Measurements from ENCODE around the gene COL4A1.

COL4A1 gene

DNA sequence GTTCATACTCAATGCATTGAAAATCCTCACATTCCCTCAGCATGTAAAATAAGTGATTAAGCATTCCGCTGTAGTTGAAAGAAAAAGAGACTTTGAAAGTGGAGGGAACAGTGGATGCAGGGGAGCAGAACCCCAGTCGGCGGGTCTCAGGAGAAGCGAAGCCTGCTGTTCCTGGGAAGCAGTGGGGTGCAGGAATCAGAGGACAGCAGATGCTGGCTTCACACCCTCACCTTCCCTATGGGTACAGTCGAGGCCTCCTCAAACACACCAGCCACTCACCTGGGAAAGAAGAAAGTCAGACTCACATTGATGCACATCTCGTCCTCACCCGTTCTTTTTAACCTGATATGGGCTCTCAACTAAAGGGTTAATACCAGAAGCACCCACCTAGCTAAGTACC, 38.3 kb upstream of the COL4A1 start:
- Histone ChIP-seq H2AFZ (ENCODE audit: low read length) (no peak overlapping the region), H4K20me1 (ENCODE audit: insufficient read depth, low read length, poor library complexity, severe bottlenecking) (no peaks in the 10 kb centered on the region), H3K4me1 (ENCODE audit: insufficient read depth, low read length, poor library complexity, severe bottlenecking) (peaks cover 6% of the 10 kb centered on the region), H3K9ac (ENCODE audit: low read depth, low read length, poor library complexity, severe bottlenecking) (no peak overlapping the region), H3K9me2 (replicated peaks; ENCODE audit: low read depth, low read length) (no peaks in the 10 kb centered on the region), H3K9me3 (ENCODE audit: insufficient read depth, low read depth, low read length) (no peaks in the 10 kb centered on the region), H3K36me3 (ENCODE audit: insufficient read depth, low read length) (no peaks in the 10 kb centered on the region), H3K4me3 (ENCODE audit: low read length, poor library complexity, severe bottlenecking) (no peak overlapping the region), H3K79me2 (ENCODE audit: insufficient read depth, low read length) (no peaks in the 10 kb centered on the region), H3F3A (ENCODE audit: low read depth) (no peaks in the 10 kb centered on the region), H3K4me2 (ENCODE audit: low read depth, low read length, poor library complexity, severe bottlenecking) (no peak overlapping the region), H3K27me3 (ENCODE audit: insufficient read depth, low read length, poor library complexity, severe bottlenecking) (no peaks in the 10 kb centered on the region)
- TF ChIP-seq, protein P1, sequence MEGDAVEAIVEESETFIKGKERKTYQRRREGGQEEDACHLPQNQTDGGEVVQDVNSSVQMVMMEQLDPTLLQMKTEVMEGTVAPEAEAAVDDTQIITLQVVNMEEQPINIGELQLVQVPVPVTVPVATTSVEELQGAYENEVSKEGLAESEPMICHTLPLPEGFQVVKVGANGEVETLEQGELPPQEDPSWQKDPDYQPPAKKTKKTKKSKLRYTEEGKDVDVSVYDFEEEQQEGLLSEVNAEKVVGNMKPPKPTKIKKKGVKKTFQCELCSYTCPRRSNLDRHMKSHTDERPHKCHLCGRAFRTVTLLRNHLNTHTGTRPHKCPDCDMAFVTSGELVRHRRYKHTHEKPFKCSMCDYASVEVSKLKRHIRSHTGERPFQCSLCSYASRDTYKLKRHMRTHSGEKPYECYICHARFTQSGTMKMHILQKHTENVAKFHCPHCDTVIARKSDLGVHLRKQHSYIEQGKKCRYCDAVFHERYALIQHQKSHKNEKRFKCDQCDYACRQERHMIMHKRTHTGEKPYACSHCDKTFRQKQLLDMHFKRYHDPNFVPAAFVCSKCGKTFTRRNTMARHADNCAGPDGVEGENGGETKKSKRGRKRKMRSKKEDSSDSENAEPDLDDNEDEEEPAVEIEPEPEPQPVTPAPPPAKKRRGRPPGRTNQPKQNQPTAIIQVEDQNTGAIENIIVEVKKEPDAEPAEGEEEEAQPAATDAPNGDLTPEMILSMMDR (conservative IDR thresholded peaks at IDR 0.05; ENCODE audit: low read length), result no peak
- TF ChIP-seq EZH2phosphoT487 (IDR thresholded peaks at IDR 0.05; ENCODE audit: borderline replicate concordance), result no peak

DNA sequence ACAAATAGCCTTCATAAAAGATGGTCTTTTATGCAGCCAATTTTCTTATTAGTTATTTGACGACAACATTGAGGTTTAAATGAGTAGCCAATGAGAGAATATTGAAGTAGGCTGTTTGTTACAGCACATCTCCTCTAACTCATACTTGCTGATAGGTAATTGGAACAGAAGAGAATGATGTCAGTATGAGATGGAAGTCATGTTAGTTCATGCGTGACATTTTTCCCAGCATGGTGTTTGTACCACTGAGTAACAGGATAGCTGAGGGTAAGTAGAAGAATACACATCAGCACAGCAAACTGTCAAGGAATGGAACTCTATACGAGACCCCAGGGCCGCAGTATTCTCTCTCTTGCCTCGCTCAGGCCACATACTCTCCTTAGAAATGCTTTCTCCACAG, 37.4 kb upstream of the COL4A1 start:
- H3K4me3 ChIP-seq (ENCODE audit: low read length, poor library complexity, severe bottlenecking), result no peak overlapping the region
- no peaks in the 10 kb centered on the region for H4K20me1 ChIP-seq (ENCODE audit: insufficient read depth, low read length, poor library complexity, severe bottlenecking)
- no peak overlapping the region for H3K4me2 ChIP-seq (ENCODE audit: low read depth, low read length, poor library complexity, severe bottlenecking)
- no peaks in the 10 kb centered on the region for H3F3A ChIP-seq (ENCODE audit: low read depth)
- no peak overlapping the region for H3K9ac ChIP-seq (ENCODE audit: low read depth, low read length, poor library complexity, severe bottlenecking)
- H3K9me3 ChIP-seq (ENCODE audit: insufficient read depth, low read depth, low read length), result no peaks in the 10 kb centered on the region
- TF ChIP-seq, protein P1 (conservative IDR thresholded peaks at IDR 0.05; ENCODE audit: low read length), result no peak
- TF ChIP-seq EZH2phosphoT487 (IDR thresholded peaks at IDR 0.05; ENCODE audit: borderline replicate concordance), result no peak
- H3K4me1 ChIP-seq (ENCODE audit: insufficient read depth, low read length, poor library complexity, severe bottlenecking), result peaks cover 8% of the 10 kb centered on the region
- no peak overlapping the region for H2AFZ ChIP-seq (ENCODE audit: low read length)
- no peaks in the 10 kb centered on the region for H3K27me3 ChIP-seq (ENCODE audit: insufficient read depth, low read length, poor library complexity, severe bottlenecking)
- no peaks in the 10 kb centered on the region for H3K9me2 ChIP-seq (replicated peaks; ENCODE audit: low read depth, low read length)
- no peaks in the 10 kb centered on the region for H3K36me3 ChIP-seq (ENCODE audit: insufficient read depth, low read length)
- no peaks in the 10 kb centered on the region for H3K79me2 ChIP-seq (ENCODE audit: insufficient read depth, low read length)

DNA sequence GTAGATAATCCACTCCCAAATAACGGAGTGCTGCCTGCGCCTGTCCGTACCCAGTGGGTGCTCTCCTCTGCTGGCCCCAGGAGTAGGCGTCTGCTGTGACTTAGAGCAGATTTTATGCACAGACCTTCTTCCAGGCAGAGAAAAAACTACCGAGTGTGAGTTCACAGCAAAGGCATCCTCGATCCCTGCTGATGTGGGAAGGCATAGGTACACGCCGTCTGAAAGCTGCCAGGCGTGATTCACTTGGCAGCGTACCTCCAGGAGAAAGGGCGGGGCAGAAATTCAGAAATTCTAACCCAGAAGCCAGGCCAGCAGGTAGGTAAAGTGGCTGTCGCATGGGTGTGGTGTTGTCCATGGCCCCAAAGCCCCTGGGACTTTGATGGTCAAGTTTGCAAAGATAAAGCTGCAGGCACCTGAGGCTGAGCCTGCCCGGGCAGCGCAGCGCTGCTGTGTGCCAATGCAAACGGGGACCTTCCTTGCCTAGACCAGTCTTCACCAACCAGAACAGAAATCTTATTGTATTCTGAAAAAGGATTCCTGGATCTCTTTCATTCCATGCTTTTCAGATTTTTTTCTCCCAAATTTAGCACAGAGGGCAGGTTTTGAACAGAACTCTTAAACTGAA, 36.4 kb upstream of the COL4A1 start:
- Histone ChIP-seq H3K79me2 (ENCODE audit: insufficient read depth, low read length) (no peaks in the 10 kb centered on the region), H4K20me1 (ENCODE audit: insufficient read depth, low read length, poor library complexity, severe bottlenecking) (no peaks in the 10 kb centered on the region), H3K4me3 (ENCODE audit: low read length, poor library complexity, severe bottlenecking) (no peak overlapping the region), H3K4me1 (ENCODE audit: insufficient read depth, low read length, poor library complexity, severe bottlenecking) (peaks cover 8% of the 10 kb centered on the region), H3K27me3 (ENCODE audit: insufficient read depth, low read length, poor library complexity, severe bottlenecking) (no peaks in the 10 kb centered on the region), H3K9ac (ENCODE audit: low read depth, low read length, poor library complexity, severe bottlenecking) (no peak overlapping the region), H3K36me3 (ENCODE audit: insufficient read depth, low read length) (no peaks in the 10 kb centered on the region), H3F3A (ENCODE audit: low read depth) (no peaks in the 10 kb centered on the region), H3K9me3 (ENCODE audit: insufficient read depth, low read depth, low read length) (no peaks in the 10 kb centered on the region), H3K4me2 (ENCODE audit: low read depth, low read length, poor library complexity, severe bottlenecking) (no peak overlapping the region), H2AFZ (ENCODE audit: low read length) (no peak overlapping the region), H3K9me2 (replicated peaks; ENCODE audit: low read depth, low read length) (no peaks in the 10 kb centered on the region)
- TF ChIP-seq EZH2phosphoT487 (IDR thresholded peaks at IDR 0.05; ENCODE audit: borderline replicate concordance), result no peak
- TF ChIP-seq, protein P1 (conservative IDR thresholded peaks at IDR 0.05; ENCODE audit: low read length), result no peak

Measured in Loucy (cell line).